Measurements from ENCODE around the gene MIP. TPM values are rescaled to one million over a fixed set of nuclear protein-coding genes. Genes with fewer than 3 reads are reported as not detected.

Gene MIP
- total and polyA plus RNA-seq, 2 donors (not counting 3 experiments of a cell fraction or from before 2014, with no cell fraction given), result 0.18 TPM; not detected in 1

GRCh38 chr12:56477521-56478225, 23.2 kb upstream of the MIP start:
- ChIA-PET CTCF (no interaction called here), POLR2A (no interaction called here)
- Histone ChIP-seq H3K79me2 (ENCODE audit: control insufficient read depth, insufficient read depth, low read length) (no peaks in the 10 kb centered on the region), H4K20me1 (replicated peaks; ENCODE audit: control insufficient read depth, extremely low read depth, insufficient read depth, low read length) (no peaks in the 10 kb centered on the region), H3K9me3 (replicated peaks; ENCODE audit: control insufficient read depth, insufficient read depth, low read length) (no peaks in the 10 kb centered on the region), H3K36me3 (ENCODE audit: control insufficient read depth in 2 of 2, extremely low read depth in 1 of 2, insufficient read depth in 2 of 2, low read length in 2 of 2) (no peaks in the 10 kb centered on the region), H2AFZ (ENCODE audit: low read depth, low read length) (no peak overlapping the region), H3K27me3 (ENCODE audit: control insufficient read depth in 2 of 2, insufficient read depth in 2 of 2, low read length in 2 of 2) (no peaks in the 10 kb centered on the region), H3K27ac (ENCODE audit: insufficient read depth, low read depth, low read length) (no peak overlapping the region), H3K4me3 (replicated peaks in 1 of 3; ENCODE audit: insufficient read depth in 1 of 3, low read depth in 1 of 3, low read length in 3 of 3) (no peak overlapping the region), H3K9me1 (replicated peaks; ENCODE audit: control insufficient read depth, extremely low read depth, insufficient read depth, low read length) (no peaks in the 10 kb centered on the region), H3K4me1 (ENCODE audit: control insufficient read depth, extremely low read depth, insufficient read depth, low read length) (no peaks in the 10 kb centered on the region), H3K9ac (replicated peaks; ENCODE audit: extremely low read depth, insufficient read depth, low read length) (no peak overlapping the region), H3K4me2 (ENCODE audit: insufficient read depth, low read length) (no peak overlapping the region)
- intact Hi-C loops (cut with micrococcal nuclease), result no loop called here
- FAIRE-seq, result no peak
- no peak for DNase-seq (ENCODE audit: low read depth, low spot score)
- dilution Hi-C loops (cut with MboI; ENCODE audit: extremely low pct_ligation_motif_present, low sequenced_read_pairs), result no loop called here
- TF ChIP-seq JUN (IDR thresholded peaks at IDR 0.05; ENCODE audit: borderline replicate concordance, insufficient read depth, insufficient read length, low read depth) (no peak), POLR2A (IDR thresholded peaks at IDR 0.05; ENCODE audit: low read depth, low read length) (no peak), POLR2AphosphoS5 (IDR thresholded peaks at IDR 0.05; ENCODE audit: insufficient read depth, low read depth, low read length) (no peak), CTCF (IDR thresholded peaks at IDR 0.05; ENCODE audit: extremely low read depth in 1 of 2, insufficient read depth in 1 of 2, low read depth in 1 of 2, low read length in 2 of 2) (no peak), EZH2 (IDR thresholded peaks at IDR 0.05; ENCODE audit: borderline replicate concordance, low read depth, low read length, severe bottlenecking) (no peak), FOS (IDR thresholded peaks at IDR 0.05; ENCODE audit: borderline replicate concordance, insufficient read depth, low read length) (no peak), MYC (IDR thresholded peaks at IDR 0.05; ENCODE audit: low read depth, low read length) (no peak), GATA2 (IDR thresholded peaks at IDR 0.05; ENCODE audit: insufficient read depth, insufficient read length, low read depth, low read length) (no peak)
- TF ChIP-seq, protein P1, sequence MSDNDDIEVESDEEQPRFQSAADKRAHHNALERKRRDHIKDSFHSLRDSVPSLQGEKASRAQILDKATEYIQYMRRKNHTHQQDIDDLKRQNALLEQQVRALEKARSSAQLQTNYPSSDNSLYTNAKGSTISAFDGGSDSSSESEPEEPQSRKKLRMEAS (IDR thresholded peaks at IDR 0.05; ENCODE audit: insufficient read depth, insufficient read length), result no peak
- BruUV-seq (replicated peaks), result no TSS peak
